DND-41 (cell line): ENCODE measurements around the gene KIF1A.

Source experiments
- CTCF ChIP-seq: IDR thresholded peaks from 2 replicates; pipeline ENCODE4 v1.5.1; 2012; ENCODE audit warnings: borderline replicate concordance, low read length, moderate library complexity, mild to moderate bottlenecking; ENCODE audit not compliant: poor library complexity, severe bottlenecking; ENCODE audit errors: extremely low read depth
- EZH2 ChIP-seq: IDR thresholded peaks from 3 replicates; pipeline ENCODE4 v1.6.1; 2012; ENCODE audit warnings: borderline replicate concordance, low read depth, mild to moderate bottlenecking, moderate library complexity, low read length, inconsistent platforms; ENCODE audit not compliant: severe bottlenecking

GRCh38 chr2:240782886-240783818, 36.9 kb downstream of the KIF1A start:
- TF ChIP-seq CTCF (no peak), EZH2 (no peak)
